Stimulated activated CD8-positive, alpha-beta memory T cell treated with anti-CD3 and anti-CD28 coated beads, Interleukin-7, amount 100 ng/mL, for 1 hour (primary cell): Measurements from ENCODE around the gene OR2A1.
"Not testable (repeated sequence)": the region's sequence is repeated elsewhere in the genome, so short reads cannot be mapped to it uniquely, and the experiment has no call there.

Experiments used
- DNase-seq, 2 donors: peaks; one replicate each; pipeline ENCODE4 v3.0.0-alpha.2; 2020; ENCODE audit warnings: low read depth in 2 of 2

The OR2A1 gene, protein sequence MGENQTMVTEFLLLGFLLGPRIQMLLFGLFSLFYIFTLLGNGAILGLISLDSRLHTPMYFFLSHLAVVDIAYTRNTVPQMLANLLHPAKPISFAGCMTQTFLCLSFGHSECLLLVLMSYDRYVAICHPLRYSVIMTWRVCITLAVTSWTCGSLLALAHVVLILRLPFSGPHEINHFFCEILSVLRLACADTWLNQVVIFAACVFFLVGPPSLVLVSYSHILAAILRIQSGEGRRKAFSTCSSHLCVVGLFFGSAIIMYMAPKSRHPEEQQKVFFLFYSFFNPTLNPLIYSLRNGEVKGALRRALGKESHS

DNA sequence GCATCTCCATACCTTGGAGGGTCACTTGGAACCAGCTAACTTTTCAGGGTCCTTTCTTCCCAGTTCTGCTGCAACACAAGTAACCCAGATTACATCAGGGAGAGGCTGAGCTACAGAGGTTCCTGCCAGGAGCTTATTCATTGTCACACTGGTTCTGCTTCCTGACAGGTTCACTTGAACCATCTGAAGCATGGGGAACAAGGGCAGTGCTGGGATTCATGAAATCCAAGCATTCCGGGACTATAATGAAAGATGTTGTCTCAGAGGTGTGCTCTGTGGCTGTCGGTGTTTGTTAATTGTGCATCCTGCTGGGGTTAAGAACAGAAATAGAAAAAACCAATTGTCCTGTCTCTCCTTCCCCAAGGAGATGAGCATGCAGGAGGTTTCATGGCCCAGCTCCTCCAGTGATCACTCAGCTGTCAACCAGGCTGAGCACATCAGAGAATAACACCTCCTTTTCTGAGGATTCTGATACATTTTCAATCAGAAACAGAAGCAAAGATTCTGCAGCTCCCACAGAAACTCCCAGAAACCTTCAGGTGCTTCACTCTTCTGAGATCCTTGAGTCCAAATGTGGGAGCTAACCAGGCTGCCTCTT, at the start of gene OR2A1:
Gene OR2A1, plus strand, starts transcription at position 548 of the 598 bp plus-strand sequence. CDS start 5,706 bp downstream, outside the sequence.
- not testable (repeated sequence) for DNase-seq

DNA sequence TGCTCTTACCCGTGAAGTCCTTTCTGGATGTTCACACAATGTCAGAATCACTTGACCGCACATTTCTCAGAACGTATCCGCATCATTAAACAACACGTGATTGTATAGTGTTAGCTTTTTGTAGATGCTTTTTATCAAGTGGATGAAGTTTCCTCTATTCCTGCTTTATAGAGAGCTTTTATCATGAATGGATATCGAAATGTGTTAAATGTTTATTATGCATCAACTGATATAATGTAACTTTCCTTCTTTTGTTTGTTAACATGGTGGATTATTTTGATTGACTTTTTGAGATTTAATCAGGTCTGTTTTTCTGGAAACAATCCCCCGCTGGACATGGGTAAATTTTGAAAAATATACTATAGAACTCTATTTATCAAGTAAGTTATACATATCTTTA, 47.5 kb upstream of the OR2A1 start, which contains the start of gene OR2A7:
Gene OR2A7, minus strand, starts transcription at position 101 of the 400 bp plus-strand sequence. CDS start 5,164 bp downstream, outside the sequence.
- DNase-seq = not testable (repeated sequence)

DNA sequence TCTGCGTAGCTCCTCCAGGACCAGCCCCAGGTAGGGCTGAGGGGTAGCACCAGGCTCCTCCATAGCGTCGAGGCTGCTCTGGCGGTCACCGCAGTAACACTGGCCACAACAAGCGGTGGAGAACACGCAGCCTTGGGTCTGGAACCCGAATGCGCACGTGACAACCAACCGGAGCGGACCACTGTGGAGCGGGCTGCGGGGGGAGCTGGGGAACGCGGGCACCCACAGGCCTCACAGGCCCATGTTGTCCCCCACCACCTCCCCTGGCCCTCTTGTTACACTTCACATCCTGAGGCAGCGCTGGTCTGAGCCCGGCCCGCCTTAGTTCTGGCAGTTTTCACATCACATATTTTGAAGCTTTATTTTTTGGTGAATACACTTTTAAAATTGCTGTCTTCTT, 43.0 kb upstream of the OR2A1 start, which contains the start of gene CTAGE8:
Gene CTAGE8, minus strand, starts transcription at position 101 of the 400 bp plus-strand sequence. Its CDS starts 38 bp downstream, at position 63.
- not testable (repeated sequence) for DNase-seq

DNA sequence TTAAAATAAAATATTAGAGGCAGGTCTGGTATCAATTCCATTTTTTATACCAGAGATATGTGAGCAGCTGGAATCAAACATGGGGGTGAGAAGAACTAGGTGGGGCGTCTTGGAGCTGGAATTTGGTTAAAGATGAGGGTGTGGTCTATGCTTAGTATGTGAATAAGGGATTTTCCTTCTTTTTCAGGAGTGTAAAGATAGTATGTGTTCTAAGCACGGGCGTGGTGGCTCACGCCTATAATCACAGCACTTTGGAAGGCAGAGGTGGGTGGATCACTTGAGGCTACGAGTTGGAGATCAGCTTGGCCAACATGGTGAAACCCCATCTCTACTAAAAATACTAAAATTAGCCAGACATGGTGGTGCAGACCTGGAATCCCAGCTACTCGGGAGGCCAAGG, 36.9 kb upstream of the OR2A1 start:
- not testable (repeated sequence) for DNase-seq

DNA sequence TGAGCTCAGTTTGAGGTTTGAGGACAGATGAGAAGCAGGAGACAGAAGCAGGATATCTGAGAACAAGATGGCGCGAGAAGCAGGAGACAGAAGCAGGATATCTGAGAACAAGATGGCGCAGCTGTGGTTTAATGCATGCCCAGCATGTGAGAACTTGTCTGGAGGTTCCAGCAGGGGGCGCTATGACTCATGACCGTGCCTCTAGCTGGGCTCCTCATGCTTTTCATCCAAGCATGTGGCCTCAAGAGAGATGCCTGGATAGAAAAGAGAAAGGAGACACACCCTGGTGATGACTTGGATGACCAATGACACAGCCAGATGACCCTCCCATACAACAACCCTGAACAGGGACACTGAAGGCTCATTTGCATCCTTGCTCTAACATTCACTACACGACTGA, 32.2 kb upstream of the OR2A1 start:
- DNase-seq = not testable (repeated sequence)

DNA sequence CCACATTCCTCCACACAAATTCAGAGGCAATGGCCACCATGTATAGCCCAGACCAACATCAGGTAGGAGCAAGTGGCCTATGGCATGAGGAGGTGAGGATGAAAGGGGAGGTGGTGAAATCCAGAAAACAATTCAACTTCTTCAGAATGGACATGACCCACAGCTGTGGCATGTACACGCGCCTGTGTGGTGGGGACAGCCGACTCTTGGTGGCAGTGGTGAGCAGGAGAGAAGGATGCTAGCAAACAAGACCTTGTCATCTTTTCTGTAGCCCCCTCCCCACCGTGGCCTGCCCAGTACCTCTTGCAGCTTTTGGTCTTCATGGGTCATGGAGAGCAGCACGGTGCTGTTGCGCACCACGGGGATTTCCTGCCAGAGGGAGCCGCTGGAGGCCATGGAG, 30.2 kb upstream of the OR2A1 start:
- not testable (repeated sequence) for DNase-seq

DNA sequence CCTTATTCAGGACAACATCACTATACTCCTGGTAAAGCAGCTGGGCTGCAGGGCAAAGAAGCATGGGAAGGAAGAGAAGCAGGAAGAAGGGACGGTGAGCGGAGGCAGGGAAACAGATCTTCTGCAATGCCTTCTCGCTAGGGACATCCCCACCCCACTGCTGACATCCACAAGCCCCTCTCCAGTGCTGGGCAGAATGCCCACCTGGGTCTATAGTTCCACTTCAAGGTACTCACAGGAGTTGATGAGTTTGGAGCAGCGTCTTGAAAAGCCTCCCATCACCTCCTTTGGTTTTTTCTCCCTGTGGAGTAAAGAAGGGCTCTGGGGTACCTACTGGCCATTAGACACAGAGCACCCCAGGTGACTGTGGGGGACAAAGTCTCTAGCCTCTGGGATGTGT, 29.7 kb upstream of the OR2A1 start:
- not testable (repeated sequence) for DNase-seq

DNA sequence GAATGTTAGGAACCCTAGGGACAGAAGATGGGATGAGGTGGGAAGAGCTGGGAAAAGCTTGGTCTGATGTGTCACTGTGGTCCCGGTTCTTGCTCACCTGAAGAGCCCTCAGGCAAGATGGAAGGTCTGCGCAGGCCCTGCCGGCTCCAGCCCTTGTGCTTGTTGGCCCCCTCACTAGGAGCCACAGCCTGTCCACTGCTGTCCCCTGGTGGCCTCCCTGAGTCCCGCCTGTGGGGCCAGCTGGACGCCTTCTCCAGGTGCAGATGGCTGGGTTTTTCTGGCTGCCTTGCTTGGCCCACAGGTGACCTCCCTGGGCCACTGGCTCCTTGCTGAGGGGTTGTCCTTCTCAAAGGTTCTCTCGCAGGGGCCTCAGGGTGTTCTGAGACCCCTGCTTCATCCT, 28.5 kb upstream of the OR2A1 start:
- DNase-seq = not testable (repeated sequence)

DNA sequence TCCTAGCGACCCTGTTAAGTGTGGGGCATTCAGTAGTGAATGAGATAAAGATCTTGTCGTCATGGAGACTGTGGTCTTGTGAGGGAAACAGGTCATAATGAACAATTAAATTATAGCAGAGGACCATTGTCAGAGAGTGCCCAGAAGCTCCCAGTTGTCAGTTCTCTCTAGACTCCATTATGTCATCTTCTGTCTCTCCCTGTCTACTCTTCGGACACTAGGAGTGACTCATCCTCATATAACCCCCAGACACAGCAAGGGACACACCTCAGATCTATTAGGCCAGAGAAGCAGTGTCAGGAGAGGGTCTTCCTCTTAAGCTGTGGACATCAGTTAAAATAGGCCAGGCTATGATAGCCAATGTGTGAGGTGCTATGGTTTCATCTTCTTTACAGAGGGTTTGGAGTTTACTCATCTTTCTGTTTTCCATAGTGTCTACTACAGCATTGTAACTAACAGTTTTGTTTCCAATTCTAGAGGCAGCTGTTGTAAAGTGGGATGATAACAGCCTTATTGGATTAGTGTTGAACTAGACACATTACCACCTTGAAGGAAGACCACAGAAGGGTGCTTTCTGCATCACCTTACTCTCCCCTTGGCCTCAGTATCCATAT, 24.9 kb upstream of the OR2A1 start:
- DNase-seq = not testable (repeated sequence)

DNA sequence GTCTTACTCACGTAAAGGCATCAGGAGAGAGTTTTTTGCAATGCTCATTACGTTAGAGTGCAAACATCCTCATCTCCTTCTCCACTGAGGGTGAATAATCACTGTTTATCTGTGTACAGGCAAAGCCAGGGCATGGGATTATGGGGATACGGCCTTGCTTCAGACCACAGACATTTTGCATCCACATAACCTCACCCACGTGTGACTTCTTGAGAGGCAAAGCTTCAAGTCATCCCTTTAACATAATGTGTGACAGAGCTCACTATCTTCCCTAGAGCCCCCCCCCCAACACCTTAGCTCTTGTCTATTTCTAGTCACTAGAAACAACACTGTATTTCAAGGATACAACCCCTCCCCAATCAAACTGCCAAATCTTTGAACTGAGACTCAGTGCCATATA, 20.6 kb upstream of the OR2A1 start:
- DNase-seq = not testable (repeated sequence)

DNA sequence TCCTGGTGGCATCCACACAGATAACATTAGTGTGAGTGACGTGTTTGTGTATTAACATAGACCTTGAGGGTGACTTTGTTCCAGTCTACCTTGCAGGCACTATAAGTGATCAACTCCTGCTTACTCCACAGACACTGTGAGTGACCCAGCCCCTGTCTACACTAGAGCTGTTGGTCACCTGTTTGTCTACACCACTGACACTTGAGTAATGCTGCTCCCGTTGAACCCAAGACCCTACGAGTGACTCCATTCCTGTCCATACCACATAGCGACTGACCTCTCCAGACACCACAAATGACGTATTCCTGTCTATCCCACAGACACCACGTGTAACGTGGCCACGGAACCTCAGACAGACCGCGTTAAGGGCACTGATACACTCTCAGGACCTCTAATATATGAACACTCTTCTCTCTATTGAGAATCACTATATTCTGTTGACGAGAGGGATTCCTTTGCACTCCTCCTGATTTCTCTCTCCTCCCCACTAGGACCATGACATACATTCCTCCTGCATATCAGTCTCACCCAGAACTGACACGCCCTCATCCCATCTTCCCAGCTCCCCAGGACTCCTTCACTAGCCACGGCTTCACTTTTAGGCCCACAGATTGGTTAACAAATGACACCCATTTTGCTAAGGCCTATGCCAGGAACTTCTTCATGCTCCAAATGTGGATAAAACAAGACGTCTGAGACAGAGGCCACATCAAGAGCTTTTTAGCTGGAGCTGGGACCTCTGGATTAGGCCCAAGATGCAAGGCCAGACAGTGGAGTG, 19.6 kb upstream of the OR2A1 start:
- not testable (repeated sequence) for DNase-seq

DNA sequence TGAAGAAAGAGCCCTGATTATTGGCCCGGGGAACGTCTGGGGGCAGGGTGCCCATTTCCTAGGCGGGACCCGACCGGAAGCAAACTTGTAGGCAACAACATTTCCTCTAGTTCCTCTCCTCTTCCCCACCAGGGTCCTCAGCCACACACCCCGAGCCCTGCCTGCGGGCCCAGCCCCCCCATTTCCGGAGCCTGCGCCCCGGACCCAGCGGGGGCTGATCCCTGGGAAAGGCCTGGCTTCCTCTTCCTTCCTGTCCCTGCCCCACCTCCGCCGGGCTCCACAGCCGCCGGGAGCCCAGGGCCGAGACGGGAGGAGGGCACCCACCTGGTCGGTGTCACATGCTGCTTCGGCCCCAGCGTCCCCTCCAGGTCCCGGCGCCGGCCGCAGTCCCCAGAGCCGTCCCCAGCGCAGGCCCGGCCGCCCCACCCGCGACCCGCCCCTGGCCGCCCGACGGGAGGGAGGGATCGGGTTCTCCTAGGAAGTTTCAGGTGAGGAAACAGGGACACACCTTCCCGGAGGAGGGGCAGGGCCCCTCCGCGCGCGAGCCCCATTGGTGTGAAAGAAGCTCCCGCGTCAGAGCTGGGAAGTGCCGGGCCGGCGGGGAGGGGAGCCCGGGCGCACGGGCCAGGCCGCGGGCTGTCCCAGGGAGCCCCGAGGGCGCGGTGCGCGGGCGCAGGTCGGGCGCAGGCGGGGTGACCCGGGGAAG, 18.3 kb upstream of the OR2A1 start:
- not testable (repeated sequence) for DNase-seq

DNA sequence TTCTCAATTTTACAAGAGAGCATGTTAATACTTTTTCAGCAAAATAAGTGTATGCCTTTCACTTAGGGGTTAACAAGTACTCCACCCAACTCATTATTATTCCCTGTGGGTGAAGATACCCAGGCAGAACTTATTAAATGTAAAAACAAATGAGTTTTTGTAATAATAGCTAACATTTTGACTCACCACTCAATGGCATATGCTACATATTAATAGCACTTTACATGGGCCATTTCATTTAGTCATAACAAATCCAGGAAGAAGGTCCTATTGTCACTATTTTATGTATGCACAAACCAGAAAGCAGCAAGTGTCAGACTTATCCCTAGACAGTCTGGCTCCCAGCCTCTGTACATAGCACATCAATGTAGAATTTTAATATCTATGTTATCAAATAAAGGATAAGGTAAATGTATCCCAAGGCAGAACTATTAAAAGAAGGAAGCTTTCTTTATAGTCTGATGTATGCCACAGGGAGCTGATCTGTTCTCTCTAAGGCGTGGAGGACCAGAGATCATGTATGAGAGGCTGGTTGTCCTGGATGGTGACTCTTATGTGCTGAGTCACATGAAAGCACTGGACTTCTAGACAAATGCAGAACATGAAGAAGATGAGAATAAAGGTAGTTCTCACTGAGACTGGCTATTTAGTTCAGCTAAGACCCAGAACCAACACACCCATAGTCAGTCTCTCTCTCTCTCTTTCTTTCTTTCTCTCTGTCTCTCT, 9.5 kb upstream of the OR2A1 start:
- not testable (repeated sequence) for DNase-seq

DNA sequence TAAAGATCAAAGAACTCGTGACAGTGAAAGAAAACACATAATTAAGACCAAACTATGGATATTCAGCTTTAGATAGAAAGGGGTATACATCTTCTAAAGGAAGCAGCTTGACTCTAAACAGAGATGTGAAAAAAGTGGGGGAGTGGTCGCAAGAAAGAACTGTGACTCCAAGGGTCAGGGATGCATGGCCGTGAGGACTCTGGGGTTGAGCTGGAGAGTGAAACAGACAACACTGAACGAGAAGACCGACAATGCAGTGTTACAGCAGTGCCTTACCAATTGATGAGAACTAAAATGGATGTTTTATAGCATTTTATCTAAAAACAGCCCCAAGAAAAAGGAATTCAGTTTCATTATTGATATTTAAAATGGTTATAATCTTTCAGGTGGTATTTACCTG, 8.6 kb upstream of the OR2A1 start:
- DNase-seq = not testable (repeated sequence)

DNA sequence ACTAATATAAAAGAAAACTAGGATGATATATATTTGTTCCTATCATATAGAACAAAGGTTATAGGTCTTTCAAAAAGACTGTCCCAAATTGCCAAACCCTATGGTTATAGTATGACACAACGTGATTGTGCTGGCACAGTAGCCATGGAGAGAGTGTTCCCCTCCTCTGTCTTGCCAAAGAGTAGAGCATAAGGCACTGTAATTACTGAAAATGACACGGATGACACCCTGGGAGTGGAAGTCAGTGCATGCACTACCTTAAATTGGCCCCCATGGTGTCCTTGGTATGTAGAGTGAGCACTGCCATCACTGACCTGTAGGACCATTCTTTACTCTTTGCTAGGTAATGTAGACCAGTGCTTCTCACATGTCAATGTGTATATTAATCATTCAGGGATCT, 7.1 kb upstream of the OR2A1 start:
- not testable (repeated sequence) for DNase-seq

DNA sequence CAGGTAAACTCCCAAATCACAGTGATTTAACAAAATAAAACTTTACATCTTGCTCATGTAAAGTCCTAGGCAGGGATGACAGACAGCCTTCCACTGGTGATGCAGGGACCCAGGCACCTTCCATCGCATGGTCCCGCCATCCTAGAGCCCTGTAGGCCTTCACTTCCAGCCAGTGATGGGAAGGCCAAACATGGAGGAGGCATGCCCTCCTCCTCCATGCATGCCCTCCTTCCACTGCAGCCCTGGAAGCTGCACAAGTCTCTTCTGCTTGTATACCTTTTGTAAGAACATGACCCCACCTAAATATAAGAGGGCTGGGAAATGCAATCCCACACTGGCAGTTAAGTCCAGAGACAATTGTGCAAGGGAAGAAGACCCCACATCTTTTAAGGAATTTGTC, 2.5 kb upstream of the OR2A1 start:
- not testable (repeated sequence) for DNase-seq

DNA sequence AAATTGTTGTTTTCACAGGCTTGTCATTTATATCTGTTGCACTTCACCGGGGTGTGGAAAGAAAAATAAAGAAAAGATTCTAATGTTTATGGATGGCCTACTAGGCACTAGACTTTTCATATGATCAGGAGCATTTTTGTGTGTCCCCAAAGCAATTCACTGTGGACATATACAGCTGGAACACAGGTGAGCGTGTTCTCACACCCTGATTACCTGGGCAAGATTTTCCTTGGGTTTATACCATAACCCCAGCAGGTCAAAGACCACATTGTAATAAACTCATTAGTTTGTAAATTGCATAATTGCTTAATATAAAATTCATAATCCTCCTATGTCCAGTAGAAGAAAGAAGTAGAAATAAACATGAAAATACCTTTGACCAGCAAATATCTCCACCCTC, 1.0 kb upstream of the OR2A1 start:
- not testable (repeated sequence) for DNase-seq

DNA sequence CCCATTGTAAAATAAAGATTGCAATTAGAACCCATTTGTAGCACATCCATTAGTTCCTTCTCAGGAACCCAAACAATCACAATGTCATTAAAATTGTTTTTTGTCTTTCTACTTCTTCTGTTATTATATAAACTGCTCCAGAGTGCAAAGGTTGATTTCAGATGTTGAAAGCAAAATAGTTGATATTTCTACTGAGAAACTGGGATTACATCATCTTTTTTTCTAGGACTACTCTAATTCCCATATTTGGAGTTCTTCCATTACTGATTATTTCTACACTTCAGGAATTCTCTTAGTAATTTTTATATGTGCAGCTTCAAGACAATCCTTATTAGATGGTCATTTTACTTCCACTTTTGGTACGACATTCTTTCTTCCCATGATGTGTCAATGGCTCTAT, 5.3 kb downstream of the OR2A1 start:
- not testable (repeated sequence) for DNase-seq

DNA sequence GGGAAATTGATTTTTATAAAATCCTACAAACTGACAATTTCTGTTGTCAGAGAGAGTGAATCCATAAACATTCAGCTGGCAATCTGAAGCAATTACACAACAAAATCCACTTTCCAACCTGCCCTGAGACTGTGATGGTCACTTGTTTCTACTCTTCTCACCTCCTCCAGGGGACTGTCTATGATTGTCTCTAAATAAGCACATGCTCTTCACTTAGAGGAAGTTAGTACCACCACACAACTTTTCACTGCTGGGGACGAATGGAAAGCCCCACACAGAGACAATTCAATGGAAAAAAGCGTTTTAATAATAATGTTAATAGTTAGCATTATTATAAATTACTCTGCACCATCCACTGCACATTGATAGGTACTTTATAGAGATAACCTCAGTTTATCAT, 7.3 kb downstream of the OR2A1 start:
- not testable (repeated sequence) for DNase-seq

DNA sequence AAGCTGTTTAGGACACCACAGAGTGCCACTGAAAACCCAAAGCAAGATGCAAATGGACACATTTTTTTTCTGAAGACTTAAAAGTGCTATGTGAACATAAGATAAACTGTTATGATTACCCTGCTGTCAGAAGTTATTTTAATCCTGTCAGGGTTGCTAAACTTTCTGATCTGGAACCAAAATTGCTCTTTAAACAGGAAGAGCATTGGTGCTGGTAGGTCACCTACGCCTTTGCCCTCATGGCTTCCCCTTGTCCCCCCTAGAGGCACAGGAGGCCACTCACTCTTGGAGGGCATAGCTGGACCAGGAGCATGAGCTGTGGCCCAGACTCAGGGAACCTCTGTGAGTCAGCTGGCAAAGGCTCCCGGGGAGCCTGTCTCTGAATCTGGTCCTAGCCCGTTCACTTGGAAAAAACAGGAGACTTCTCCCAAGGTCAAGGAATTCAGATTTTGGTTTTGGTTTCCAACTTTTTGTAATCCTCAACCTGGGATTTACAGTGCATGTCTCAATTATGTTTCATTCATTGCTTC, 9.5 kb downstream of the OR2A1 start:
- not testable (repeated sequence) for DNase-seq
